ENCODE data around the gene LFNG. TPM values are rescaled to one million over a fixed set of nuclear protein-coding genes. Genes with fewer than 3 reads are reported as not detected.
A peak's percentile ranks its signal among the peaks of the same experiment; 100 is the strongest.

LFNG gene
- total and polyA plus RNA-seq, 2 donors from 2014 or later = 5.0 to 18.4 TPM

GRCh38 chr7:2499719-2500430 is 19.7 kb upstream of the LFNG start:
- Histone ChIP-seq H3K4me3 (ENCODE audit: low read length in 3 of 3) (no peak overlapping the region), H3K36me3 (ENCODE audit: control insufficient read depth in 2 of 3, insufficient read depth in 3 of 3, low read length in 3 of 3) (no peaks in the 10 kb centered on the region), H3K27me3 (ENCODE audit: control insufficient read depth, insufficient read depth, low read length) (no peaks in the 10 kb centered on the region), H3K27ac (ENCODE audit: low read depth in 2 of 2, low read length in 2 of 2) (no peak overlapping the region), H3K9ac (ENCODE audit: low read length in 3 of 3) (no peak overlapping the region), H3K9me3 (ENCODE audit: control insufficient read depth in 2 of 3, insufficient read depth in 1 of 3, low read length in 3 of 3) (no peaks in the 10 kb centered on the region), H3K4me1 (ENCODE audit: control insufficient read depth in 2 of 3, insufficient read depth in 2 of 3, low read depth in 1 of 3, low read length in 3 of 3) (no peaks in the 10 kb centered on the region)
- DNase-seq (peak in 1 of 5 donors; percentile 69), FAIRE-seq (no peak)
- TF ChIP-seq CTCF (IDR thresholded peaks at IDR 0.05; ENCODE audit: borderline replicate concordance, extremely low read depth, insufficient read depth) = no peak
- intact Hi-C loops (cut with DNase I) = no loop called here

- Histone ChIP-seq H3K27ac (ENCODE audit: low read depth in 2 of 2, low read length in 2 of 2) (no peak overlapping the region), H3K36me3 (ENCODE audit: control insufficient read depth in 2 of 3, insufficient read depth in 3 of 3, low read length in 3 of 3) (no peaks in the 10 kb centered on the region), H3K9ac (ENCODE audit: low read length in 3 of 3) (no peak overlapping the region), H3K9me3 (ENCODE audit: control insufficient read depth in 2 of 3, insufficient read depth in 1 of 3, low read length in 3 of 3) (no peaks in the 10 kb centered on the region), H3K27me3 (ENCODE audit: control insufficient read depth, insufficient read depth, low read length) (no peaks in the 10 kb centered on the region), H3K4me3 (ENCODE audit: low read length in 3 of 3) (no peak overlapping the region), H3K4me1 (ENCODE audit: control insufficient read depth in 2 of 3, insufficient read depth in 2 of 3, low read depth in 1 of 3, low read length in 3 of 3) (no peaks in the 10 kb centered on the region)
- no peak for FAIRE-seq
- DNase-seq = no peak
- intact Hi-C loops (cut with DNase I) = no loop called here
- no peak for TF ChIP-seq CTCF (IDR thresholded peaks at IDR 0.05; ENCODE audit: borderline replicate concordance, extremely low read depth, insufficient read depth)
Measured at GRCh38 chr7:2500701-2501100, 18.9 kb upstream of the LFNG start.

- no peak for TF ChIP-seq CTCF (IDR thresholded peaks at IDR 0.05; ENCODE audit: borderline replicate concordance, extremely low read depth, insufficient read depth)
- intact Hi-C loops (cut with DNase I) = no loop called here
- FAIRE-seq = no peak
Measured at GRCh38 chr7:2501947-2502646, 17.5 kb upstream of the LFNG start.

More at GRCh38 chr7:2501947-2502646, 17.5 kb upstream of the LFNG start:
- Histone ChIP-seq H3K36me3 (ENCODE audit: control insufficient read depth in 2 of 3, insufficient read depth in 3 of 3, low read length in 3 of 3) (no peaks in the 10 kb centered on the region), H3K27ac (ENCODE audit: low read depth in 2 of 2, low read length in 2 of 2) (no peak overlapping the region), H3K27me3 (ENCODE audit: control insufficient read depth, insufficient read depth, low read length) (no peaks in the 10 kb centered on the region), H3K9ac (ENCODE audit: low read length in 3 of 3) (no peak overlapping the region), H3K4me3 (ENCODE audit: low read length in 3 of 3) (no peak overlapping the region), H3K4me1 (ENCODE audit: control insufficient read depth in 2 of 3, insufficient read depth in 2 of 3, low read depth in 1 of 3, low read length in 3 of 3) (no peaks in the 10 kb centered on the region), H3K9me3 (ENCODE audit: control insufficient read depth in 2 of 3, insufficient read depth in 1 of 3, low read length in 3 of 3) (no peaks in the 10 kb centered on the region)
- peak in 1 of 5 donors; percentile 75 for DNase-seq

All from kidney (tissue), 14 donors.